ENCODE results near the gene BSPRY. TPM values are rescaled to one million over a fixed set of nuclear protein-coding genes. Genes with fewer than 3 reads are reported as not detected.

Gene BSPRY
- total and polyA plus RNA-seq, 2 experiments from 2014 or later = 4.8 to 6.6 TPM

DNA sequence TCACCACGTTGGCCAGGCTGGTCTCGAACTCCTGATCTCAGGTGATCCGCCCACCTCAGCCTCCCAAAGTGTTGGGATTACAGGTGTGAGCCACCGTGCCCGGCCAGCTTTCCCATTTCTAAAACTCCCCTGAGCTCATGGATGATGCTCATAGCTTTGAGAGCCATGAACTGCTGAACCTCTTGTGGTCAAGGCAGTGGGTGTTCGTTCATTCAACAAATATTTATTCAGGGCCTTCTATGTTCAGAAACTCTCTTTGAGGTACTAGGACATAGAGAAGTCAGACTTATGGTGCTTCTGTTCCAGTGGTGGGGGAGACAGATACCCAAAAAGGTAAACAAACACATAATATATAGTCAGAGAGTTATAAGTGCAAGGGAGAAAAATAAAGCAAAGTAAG, 2.7 kb downstream of the BSPRY start (continued):
- TF ChIP-seq, protein P1, sequence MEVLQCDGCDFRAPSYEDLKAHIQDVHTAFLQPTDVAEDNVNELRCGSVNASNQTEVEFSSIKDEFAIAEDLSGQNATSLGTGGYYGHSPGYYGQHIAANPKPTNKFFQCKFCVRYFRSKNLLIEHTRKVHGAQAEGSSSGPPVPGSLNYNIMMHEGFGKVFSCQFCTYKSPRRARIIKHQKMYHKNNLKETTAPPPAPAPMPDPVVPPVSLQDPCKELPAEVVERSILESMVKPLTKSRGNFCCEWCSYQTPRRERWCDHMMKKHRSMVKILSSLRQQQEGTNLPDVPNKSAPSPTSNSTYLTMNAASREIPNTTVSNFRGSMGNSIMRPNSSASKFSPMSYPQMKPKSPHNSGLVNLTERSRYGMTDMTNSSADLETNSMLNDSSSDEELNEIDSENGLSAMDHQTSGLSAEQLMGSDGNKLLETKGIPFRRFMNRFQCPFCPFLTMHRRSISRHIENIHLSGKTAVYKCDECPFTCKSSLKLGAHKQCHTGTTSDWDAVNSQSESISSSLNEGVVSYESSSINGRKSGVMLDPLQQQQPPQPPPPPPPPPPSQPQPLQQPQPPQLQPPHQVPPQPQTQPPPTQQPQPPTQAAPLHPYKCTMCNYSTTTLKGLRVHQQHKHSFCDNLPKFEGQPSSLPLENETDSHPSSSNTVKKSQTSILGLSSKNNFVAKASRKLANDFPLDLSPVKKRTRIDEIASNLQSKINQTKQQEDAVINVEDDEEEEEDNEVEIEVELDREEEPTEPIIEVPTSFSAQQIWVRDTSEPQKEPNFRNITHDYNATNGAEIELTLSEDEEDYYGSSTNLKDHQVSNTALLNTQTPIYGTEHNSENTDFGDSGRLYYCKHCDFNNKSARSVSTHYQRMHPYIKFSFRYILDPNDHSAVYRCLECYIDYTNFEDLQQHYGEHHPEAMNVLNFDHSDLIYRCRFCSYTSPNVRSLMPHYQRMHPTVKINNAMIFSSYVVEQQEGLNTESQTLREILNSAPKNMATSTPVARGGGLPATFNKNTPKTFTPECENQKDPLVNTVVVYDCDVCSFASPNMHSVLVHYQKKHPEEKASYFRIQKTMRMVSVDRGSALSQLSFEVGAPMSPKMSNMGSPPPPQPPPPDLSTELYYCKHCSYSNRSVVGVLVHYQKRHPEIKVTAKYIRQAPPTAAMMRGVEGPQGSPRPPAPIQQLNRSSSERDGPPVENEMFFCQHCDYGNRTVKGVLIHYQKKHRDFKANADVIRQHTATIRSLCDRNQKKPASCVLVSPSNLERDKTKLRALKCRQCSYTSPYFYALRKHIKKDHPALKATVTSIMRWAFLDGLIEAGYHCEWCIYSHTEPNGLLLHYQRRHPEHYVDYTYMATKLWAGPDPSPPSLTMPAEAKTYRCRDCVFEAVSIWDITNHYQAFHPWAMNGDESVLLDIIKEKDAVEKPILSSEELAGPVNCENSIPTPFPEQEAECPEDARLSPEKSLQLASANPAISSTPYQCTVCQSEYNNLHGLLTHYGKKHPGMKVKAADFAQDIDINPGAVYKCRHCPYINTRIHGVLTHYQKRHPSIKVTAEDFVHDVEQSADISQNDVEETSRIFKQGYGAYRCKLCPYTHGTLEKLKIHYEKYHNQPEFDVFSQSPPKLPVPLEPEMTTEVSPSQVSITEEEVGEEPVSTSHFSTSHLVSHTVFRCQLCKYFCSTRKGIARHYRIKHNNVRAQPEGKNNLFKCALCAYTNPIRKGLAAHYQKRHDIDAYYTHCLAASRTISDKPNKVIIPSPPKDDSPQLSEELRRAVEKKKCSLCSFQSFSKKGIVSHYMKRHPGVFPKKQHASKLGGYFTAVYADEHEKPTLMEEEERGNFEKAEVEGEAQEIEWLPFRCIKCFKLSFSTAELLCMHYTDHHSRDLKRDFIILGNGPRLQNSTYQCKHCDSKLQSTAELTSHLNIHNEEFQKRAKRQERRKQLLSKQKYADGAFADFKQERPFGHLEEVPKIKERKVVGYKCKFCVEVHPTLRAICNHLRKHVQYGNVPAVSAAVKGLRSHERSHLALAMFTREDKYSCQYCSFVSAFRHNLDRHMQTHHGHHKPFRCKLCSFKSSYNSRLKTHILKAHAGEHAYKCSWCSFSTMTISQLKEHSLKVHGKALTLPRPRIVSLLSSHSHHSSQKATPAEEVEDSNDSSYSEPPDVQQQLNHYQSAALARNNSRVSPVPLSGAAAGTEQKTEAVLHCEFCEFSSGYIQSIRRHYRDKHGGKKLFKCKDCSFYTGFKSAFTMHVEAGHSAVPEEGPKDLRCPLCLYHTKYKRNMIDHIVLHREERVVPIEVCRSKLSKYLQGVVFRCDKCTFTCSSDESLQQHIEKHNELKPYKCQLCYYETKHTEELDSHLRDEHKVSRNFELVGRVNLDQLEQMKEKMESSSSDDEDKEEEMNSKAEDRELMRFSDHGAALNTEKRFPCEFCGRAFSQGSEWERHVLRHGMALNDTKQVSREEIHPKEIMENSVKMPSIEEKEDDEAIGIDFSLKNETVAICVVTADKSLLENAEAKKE (CRISPR knock-in tag; IDR thresholded peaks at IDR 0.05) = no peak
- TF ChIP-seq POLR2AphosphoS5 (IDR thresholded peaks at IDR 0.05; ENCODE audit: low read depth) = no peak
- TF ChIP-seq, protein P2, sequence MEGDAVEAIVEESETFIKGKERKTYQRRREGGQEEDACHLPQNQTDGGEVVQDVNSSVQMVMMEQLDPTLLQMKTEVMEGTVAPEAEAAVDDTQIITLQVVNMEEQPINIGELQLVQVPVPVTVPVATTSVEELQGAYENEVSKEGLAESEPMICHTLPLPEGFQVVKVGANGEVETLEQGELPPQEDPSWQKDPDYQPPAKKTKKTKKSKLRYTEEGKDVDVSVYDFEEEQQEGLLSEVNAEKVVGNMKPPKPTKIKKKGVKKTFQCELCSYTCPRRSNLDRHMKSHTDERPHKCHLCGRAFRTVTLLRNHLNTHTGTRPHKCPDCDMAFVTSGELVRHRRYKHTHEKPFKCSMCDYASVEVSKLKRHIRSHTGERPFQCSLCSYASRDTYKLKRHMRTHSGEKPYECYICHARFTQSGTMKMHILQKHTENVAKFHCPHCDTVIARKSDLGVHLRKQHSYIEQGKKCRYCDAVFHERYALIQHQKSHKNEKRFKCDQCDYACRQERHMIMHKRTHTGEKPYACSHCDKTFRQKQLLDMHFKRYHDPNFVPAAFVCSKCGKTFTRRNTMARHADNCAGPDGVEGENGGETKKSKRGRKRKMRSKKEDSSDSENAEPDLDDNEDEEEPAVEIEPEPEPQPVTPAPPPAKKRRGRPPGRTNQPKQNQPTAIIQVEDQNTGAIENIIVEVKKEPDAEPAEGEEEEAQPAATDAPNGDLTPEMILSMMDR (conservative IDR thresholded peaks at IDR 0.05; ENCODE audit: low read depth in 2 of 2) = no peak

DNA sequence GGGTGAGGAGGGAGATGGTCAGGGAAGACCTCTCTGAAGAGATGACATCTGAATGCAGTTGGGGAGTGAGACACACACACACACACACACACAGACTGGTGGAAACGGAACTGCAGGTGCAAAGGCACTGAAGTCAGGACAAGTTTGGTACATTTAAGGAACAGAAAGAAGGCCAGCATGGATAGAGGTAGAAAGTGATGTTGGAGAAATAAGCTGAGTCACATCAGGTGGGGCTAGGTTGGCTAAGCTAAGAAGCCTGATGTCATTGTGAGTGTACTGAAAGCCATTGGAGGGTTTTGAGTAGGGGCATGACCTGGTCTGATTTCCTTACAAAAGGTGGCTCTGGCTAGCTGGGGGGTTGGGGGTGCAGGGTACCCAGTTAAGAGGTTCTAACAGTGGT, 3.1 kb downstream of the BSPRY start:
- H3K4me2 ChIP-seq = no peak overlapping the region
- peaks cover 26% of the 10 kb centered on the region for H3K27me3 ChIP-seq (ENCODE audit: insufficient read depth)
- H3K4me1 Mint-ChIP-seq = peaks cover 16% of the 10 kb centered on the region
- H3K4me3 Mint-ChIP-seq = no peak overlapping the region
- H3K9me3 Mint-ChIP-seq = no peaks in the 10 kb centered on the region
- H2AFZ ChIP-seq = no peak overlapping the region
- peaks cover 15% of the 10 kb centered on the region for H3K27me3 Mint-ChIP-seq (ENCODE audit: insufficient read depth, low read depth, poor library complexity)
- H3K27ac ChIP-seq (ENCODE audit: low read depth) = no peak overlapping the region
- TF ChIP-seq STAT1 (IDR thresholded peaks at IDR 0.05; ENCODE audit: unreplicated experiment) (no peak), ZNF114 (CRISPR knock-in tag; IDR thresholded peaks at IDR 0.05) (no peak), JUNB (IDR thresholded peaks at IDR 0.05; ENCODE audit: unreplicated experiment) (no peak)
- no peaks in the 10 kb centered on the region for H3K36me3 Mint-ChIP-seq (ENCODE audit: low read depth)
- peaks cover 16% of the 10 kb centered on the region; the same call in 1 of the 2 replicates for H3K4me1 ChIP-seq (ENCODE audit: insufficient read depth)
- no peaks in the 10 kb centered on the region for H3K36me3 ChIP-seq (ENCODE audit: insufficient read depth)
- peaks cover 2% of the 10 kb centered on the region; the same call in 1 of the 2 replicates for H3K9me2 ChIP-seq (ENCODE audit: insufficient read depth)
- H3K4me3 ChIP-seq = no peak overlapping the region
- no peaks in the 10 kb centered on the region for H4K20me1 ChIP-seq (replicated peaks; ENCODE audit: insufficient read depth)
- H3F3A ChIP-seq (replicated peaks; ENCODE audit: low read depth) = no peaks in the 10 kb centered on the region
- H3K79me2 ChIP-seq (replicated peaks; ENCODE audit: insufficient read depth) = no peaks in the 10 kb centered on the region
- no peak for DNase-seq (ENCODE audit: low spot score)
- no peak for ATAC-seq
- no peak overlapping the region for H3K27ac Mint-ChIP-seq
